HG02678 (cell line): ENCODE measurements around the gene ACE.

Experiments used
- ATAC-seq: cut with Tn5 transposase; IDR thresholded peaks from one replicate; pipeline ENCODE4 v1.9.1; 2021; ENCODE audit warnings: mild to moderate bottlenecking, moderate library complexity; ENCODE audit not compliant: unreplicated experiment

The ACE gene

GRCh38 chr17:63474174-63474573 is 2.7 kb upstream of the ACE start:
- ATAC-seq, result no peak

DNA sequence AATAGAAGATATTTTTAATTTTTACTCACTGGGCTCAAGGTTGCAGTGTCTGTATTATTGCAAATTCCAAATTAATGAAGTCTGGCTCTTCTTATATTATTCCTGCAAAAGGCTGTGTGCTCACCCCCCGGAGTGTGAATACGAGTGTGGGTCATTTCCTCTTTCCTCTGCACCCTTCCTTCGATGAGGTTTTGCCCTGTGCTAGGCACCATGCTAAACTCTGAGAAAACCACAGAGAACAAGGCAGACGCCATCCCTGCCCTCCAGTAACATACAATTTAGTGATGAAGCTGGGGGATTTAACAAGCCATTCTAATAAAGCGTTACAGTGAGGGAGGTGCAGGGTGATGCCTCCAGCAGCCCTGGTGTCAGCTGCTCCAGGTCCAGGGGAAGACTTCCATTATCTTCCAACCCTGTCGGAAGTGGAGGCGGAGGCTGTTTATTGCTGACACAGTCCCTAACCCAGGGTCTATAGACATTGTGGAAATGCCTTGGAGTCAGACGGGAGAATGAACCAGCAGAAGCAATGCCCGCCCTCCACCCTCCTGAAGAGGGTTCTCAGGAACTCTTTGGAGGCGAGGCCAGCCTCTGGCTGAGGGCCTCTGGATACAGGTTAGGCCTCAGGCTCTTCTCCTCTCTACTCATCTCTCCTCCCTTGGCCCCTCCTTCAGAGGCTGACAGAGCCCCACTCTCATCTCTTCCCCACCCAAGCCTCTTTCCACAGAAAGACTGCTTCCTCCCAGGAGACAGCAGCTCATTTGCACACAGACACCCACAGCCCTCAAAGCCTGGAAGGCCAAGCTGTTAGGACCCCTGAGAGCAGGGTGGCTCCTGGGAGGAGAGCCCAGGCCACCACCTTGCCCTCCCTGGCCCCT is 2.0 kb upstream of the ACE start:
- no peak for ATAC-seq

DNA sequence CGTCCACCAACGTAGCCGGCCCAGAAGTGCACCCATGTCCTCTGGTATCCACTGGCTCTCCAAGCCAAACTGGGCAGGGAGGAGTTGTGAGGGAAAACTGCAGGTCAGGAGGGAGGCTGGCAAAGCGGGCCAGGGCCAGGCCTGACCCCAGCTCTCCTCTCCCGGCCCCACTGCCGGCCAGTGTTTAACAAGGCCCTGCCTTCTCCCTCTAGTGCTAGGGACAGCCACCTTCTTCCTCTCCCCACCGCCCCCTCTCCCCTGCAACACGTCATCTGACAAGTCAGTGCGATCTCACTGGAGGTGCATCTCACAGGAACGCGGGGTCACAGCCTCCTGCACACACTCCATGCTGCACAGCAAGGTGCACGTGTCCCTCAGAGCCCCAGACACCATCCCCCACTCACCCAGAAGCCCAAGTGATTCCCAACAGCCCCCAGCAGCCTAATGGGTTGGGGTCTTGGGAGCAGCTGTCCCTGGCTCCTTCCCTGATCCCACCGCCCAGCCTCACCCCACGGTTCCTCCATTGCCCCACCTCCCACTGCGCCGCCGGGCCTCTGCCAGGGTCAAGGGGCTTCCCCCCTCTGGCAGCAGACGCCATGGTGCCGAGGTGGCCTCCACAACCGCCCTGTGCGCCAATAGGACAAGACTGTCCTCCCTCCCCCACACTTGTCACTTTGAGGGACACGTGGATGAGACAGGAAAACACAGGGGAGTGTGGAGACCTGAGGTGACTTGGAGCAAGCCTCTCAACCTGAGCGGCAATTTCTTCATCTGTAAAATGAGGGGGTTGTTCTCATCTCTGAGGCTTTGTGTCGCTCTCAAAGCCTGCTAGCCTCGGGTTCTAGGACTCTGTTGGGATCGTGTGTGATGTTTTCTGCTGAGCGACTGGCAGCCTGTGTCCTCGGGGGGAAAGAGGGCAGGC is 1.1 kb upstream of the ACE start:
- no peak for ATAC-seq

GRCh38 chr17:63476459-63476853 is 405 bp upstream of the ACE start:
- peak; percentile 6 for ATAC-seq

DNA sequence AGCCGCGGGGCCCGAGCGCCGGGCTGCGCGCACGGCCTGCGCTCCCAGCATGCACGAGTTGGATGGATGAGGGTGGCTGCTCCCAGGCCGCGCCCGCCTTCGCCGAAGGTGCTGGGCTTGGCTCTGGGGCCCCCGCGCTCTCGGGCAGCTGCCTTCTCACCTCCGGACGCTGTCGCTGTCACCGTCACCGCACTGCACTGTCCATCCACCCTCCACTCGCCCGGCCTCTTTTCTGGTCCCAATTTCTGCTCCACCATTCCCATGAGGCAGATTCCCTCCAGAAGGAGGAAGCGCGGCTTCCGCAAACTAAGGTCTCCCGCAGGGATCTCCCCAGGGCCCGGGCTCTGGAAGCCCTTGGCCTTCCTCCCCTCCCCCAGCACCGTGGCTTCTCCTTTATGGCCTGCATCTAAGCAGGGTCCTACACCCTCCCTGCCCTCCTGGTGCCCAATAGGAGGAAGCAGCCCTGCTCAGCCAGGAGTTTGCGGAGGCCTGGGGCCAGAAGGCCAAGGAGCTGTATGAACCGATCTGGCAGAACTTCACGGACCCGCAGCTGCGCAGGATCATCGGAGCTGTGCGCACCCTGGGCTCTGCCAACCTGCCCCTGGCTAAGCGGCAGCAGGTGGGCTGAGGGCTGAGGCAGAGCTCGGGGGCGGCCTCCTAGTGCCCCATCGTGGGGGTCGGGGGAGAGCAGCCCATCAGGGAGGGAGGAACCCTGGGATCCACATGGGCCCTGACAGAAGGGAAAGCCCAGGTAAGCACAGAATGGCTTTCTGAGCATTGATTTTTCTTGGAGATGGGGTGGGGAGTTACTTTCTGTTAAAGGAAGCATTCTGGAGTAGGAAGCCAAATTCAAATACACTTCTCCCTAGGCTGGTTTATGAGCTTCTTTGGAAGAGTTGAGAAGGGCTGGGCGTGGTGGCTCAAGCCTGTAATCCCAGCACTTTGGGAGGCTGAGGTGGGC is 899 bp downstream of the ACE start:
- no peak for ATAC-seq

DNA sequence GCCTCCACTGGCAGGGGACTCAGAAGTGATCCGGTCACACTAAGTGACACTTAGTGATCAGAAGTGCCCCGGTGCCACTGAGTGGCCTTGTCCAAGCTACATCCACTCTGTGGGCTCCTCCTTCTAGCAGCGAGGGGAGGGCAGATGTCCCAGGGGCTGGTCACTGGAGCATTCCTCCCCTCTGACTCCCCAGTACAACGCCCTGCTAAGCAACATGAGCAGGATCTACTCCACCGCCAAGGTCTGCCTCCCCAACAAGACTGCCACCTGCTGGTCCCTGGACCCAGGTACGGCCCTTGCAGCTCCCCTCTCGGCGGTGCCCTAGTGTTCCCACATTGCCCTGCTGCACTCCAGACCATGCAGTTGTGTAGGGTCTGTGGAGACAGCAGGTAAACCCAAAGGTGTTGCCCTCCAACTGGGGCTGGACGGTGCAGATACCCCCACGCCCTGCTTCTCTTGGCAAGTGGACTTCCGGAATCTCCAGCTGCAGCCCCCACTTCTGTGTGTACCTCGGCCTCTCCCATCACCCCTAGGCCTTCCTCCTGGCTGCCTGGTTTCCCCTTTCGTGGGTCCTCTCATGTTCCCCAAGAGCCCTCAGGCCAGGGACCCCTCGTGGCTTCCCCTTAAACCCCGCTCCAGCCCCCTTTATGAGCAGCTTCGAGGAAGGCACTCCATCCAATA is 2.1 kb downstream of the ACE start:
- peak; percentile 73 for ATAC-seq

DNA sequence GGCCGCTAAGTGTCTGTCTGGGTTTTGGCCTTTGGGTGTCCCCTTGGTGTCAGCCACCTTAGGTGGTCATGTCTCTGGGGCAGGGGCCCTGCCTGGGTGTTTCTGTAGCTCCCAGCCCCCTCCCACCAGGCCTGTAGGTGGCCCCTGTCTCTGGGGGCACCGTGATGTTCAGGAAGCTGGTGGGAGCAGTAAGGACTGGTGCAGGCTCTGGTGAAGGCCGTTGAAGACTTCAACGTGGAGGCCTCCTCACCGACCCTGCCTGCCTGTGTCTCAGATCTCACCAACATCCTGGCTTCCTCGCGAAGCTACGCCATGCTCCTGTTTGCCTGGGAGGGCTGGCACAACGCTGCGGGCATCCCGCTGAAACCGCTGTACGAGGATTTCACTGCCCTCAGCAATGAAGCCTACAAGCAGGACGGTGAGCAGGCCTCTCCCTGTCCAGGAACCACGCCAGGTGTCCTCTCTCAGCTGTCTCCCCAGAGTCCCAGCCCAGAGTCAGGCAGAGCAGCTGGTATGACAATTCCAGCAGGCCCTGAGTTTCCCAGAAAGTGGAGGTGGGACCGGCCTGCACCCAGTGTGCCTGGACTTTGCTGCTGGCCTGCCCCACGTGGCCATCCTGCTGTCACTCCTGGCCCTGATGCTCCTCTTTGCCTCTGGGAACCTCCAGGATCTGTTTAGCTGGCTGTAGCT is 2.8 kb downstream of the ACE start:
- ATAC-seq, result no peak

DNA sequence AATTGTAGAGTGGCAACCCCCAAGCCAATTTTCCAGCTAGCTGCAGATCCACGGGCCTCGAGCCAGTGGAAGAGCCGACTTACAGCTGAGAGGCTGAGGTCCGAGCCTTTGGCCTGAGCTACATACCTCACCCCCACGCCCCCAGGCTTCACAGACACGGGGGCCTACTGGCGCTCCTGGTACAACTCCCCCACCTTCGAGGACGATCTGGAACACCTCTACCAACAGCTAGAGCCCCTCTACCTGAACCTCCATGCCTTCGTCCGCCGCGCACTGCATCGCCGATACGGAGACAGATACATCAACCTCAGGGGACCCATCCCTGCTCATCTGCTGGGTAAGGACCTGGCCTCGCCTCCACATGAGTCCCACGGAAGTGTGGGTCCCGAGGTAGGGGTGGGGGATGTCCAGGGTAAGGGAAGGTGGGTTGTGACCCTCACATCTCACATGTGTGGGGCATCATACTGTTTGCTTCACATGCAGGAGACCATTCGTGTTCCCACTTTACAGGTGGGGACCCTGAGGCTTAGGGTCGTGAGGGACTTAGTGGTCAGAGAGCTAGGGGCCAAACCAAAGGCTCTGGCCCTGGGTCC is 3.4 kb downstream of the ACE start:
- no peak for ATAC-seq

DNA sequence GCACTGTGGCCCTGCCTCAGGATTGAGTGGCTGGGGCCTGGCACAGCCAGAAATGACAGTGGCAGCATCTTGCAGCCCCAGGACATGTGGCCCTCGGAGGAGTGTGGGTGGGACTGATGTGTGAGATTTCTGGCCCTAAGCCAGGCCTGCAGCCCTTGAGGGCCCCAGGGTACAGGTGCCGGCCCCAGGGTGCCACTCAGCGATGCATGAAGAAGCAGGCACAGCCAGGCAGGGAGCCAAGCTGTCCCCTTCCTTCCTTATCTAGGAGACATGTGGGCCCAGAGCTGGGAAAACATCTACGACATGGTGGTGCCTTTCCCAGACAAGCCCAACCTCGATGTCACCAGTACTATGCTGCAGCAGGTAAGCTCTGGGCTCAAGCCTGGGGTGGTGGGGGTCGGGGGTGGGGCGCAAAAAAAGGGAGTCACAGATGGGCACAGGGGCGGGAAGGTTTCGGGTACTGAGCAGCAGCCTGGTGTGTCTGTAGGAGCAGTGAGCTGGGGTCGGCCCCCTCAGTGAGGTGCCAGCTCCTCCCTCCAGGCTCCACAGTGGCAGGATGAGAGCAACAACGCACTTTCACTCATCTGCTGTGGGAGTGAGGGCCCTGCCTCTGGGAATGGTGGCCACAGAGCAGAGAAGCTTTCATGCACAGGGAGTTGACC is 4.1 kb downstream of the ACE start:
- no peak for ATAC-seq

GRCh38 chr17:63481488-63481870 is 4.6 kb downstream of the ACE start:
- no peak for ATAC-seq

DNA sequence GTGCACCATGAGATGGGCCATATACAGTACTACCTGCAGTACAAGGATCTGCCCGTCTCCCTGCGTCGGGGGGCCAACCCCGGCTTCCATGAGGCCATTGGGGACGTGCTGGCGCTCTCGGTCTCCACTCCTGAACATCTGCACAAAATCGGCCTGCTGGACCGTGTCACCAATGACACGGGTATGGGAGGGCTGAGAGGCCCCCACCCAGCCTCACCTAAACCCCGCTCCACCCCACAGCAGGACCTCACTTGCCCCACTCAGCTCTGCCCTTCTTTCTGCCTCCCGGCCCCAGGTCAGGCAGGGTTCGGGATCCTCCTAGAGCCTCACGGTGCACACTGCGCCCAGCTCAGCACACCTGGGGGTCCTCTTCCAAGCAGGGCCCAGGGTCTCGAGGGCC is 5.6 kb downstream of the ACE start:
- ATAC-seq, result no peak

DNA sequence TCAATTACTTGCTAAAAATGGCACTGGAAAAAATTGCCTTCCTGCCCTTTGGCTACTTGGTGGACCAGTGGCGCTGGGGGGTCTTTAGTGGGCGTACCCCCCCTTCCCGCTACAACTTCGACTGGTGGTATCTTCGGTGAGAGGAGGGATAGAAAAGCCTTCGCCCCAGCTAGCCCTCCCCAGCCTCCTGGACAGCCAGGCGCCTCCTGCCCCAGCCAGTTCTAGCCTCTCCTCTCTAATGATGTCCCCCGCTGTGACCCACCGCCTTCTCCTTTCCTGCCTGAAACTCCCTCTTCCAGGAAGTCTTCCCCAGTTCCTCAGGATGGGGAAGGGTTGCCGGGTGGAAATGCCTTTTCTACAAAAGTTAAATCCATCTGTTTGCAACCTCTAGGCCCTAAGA is 6.2 kb downstream of the ACE start:
- no peak for ATAC-seq

DNA sequence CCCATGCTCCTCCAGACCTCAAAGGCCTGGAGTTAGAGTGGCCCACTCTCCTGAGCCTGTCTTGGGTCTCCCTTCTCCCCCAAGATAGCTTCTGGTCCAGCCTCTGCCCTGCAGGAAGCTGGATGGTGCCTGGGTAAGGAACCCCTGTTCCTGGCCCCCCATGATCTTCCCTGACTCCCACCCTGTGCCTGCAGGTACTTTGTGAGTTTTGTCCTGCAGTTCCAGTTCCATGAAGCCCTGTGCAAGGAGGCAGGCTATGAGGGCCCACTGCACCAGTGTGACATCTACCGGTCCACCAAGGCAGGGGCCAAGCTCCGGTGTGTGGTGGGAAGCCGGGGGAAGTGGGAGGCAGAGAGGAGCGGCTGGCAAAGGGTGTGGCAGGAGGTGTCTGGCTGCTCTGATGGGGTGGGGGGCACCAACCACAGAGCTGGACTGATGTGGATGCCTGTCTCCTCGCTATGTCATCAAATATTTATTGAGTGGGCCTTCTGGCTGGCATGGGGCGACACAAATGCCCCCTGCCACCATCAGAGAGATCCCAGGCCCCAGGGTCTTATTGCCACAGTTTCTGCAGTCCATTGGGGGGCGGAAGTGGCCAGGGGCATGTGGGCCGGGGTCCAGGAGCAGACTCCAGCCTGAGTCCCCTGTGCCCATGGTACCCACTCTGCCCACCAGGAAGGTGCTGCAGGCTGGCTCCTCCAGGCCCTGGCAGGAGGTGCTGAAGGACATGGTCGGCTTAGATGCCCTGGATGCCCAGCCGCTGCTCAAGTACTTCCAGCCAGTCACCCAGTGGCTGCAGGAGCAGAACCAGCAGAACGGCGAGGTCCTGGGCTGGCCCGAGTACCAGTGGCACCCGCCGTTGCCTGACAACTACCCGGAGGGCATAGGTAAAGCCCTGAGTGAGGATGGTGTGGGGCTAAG is 7.1 kb downstream of the ACE start:
- ATAC-seq, result no peak

DNA sequence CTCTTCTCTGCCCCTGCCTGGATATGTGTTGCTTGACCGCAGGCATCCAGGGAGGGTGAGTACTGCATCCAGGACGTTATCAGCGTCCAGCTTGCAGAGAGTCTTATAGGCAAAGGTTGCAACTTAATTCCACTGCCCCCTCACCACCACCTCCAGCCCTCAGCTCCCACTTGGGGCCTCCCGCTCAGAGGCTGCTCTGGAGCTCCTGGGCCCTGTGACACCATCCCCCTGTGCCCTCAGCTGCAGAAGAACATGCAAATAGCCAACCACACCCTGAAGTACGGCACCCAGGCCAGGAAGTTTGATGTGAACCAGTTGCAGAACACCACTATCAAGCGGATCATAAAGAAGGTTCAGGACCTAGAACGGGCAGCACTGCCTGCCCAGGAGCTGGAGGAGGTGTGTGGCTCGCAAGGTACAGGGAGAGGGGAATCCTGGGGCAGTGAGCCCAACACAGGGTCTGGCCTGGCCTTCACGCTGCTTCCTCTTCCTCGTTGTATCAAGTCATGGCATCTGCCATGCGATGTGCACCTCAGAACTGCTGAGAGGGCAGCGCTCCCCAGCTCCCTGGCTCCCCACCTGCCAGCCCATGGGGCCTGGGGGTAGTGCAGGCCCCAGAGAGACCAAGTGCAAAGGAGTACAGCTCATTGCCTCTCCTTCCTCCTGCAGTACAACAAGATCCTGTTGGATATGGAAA is 9.6 kb downstream of the ACE start:
- no peak for ATAC-seq

- ATAC-seq, result no peak
These were observed 10.1 kb downstream of the ACE start for GRCh38 chr17:63487014-63487339.

DNA sequence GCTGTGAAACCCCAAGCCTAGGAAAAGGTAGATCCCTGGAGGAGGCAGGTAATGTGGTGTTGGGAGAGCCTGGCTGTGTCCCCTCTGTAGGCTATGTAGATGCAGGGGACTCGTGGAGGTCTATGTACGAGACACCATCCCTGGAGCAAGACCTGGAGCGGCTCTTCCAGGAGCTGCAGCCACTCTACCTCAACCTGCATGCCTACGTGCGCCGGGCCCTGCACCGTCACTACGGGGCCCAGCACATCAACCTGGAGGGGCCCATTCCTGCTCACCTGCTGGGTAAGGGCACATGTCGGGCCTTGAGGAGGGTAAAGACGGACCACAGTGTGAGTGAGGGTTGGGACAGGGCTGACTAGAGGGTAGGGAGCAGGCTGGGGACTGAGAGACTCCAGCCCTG is 12.0 kb downstream of the ACE start:
- ATAC-seq, result no peak

DNA sequence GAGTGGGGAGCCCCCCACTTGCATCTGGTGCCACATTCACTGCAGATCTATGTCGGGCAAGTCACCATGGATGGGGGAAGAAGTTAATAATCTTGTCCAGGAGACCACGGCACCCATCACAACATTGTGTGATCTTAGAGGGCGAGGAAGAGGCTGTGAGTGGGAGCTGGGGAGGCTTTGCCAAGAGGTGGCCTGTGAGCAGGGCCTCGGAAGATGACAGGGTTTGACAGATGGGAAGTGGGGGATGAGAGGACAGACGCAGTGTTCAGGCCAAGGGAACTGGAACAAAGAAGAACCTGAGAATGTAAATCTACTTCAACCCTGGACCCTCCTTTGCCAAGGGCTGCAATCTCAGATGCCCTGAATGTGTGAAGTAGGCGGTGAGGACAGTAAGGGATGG is 12.4 kb downstream of the ACE start:
- ATAC-seq, result no peak
